GM21723 (cell line): ENCODE data around the gene SFT2D3.

Source experiments
- ATAC-seq: cut with Tn5 transposase; IDR thresholded peaks from one replicate; pipeline ENCODE4 v1.9.1; 2021; ENCODE audit warnings: mild to moderate bottlenecking, moderate library complexity; ENCODE audit not compliant: unreplicated experiment

The SFT2D3 gene

GRCh38 chr2:127664065-127664894 is 37.0 kb upstream of the SFT2D3 start:
- ATAC-seq: no peak

DNA sequence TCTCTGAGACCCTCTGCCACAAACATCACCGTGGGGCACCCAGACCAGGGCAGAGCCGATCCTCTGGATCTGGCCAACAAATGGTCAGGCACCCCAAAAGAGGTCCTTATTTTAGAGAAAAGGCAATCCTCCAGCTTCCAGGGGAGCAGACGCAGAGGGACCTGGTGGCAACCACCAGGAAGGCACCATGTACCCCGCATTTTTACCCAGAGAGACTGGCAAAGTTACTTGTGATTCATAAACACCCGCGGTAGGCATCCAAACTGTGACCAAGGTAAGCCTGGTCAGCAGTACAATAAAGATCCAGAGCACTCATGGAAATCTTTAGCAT is 36.4 kb upstream of the SFT2D3 start:
- no peak for ATAC-seq

- no peak for ATAC-seq
These were observed 35.9 kb upstream of the SFT2D3 start for GRCh38 chr2:127665267-127665893.

- ATAC-seq: no peak
These were observed 32.2 kb upstream of the SFT2D3 start for GRCh38 chr2:127669056-127669455.

GRCh38 chr2:127670055-127670956 is 31.0 kb upstream of the SFT2D3 start:
- no peak for ATAC-seq

DNA sequence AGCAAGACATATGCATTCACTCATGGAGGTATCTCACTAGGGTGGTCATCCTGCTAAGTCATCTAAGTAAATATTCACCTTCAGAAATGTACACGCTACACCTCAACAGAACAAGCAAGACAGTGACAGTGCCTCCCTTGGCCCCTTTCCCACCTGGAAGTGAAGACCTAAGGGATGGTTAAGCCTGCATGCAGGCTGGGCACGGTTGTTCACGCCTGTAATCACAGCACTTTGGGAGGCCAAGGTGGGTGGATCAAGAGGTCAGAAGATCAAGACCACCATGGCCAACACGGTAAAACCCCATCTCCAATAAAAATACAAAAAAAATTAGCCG is 30.4 kb upstream of the SFT2D3 start:
- ATAC-seq: no peak

- no peak for ATAC-seq
These were observed 29.6 kb upstream of the SFT2D3 start for GRCh38 chr2:127671557-127672302.

GRCh38 chr2:127672341-127673224 is 28.7 kb upstream of the SFT2D3 start:
- ATAC-seq: no peak

DNA sequence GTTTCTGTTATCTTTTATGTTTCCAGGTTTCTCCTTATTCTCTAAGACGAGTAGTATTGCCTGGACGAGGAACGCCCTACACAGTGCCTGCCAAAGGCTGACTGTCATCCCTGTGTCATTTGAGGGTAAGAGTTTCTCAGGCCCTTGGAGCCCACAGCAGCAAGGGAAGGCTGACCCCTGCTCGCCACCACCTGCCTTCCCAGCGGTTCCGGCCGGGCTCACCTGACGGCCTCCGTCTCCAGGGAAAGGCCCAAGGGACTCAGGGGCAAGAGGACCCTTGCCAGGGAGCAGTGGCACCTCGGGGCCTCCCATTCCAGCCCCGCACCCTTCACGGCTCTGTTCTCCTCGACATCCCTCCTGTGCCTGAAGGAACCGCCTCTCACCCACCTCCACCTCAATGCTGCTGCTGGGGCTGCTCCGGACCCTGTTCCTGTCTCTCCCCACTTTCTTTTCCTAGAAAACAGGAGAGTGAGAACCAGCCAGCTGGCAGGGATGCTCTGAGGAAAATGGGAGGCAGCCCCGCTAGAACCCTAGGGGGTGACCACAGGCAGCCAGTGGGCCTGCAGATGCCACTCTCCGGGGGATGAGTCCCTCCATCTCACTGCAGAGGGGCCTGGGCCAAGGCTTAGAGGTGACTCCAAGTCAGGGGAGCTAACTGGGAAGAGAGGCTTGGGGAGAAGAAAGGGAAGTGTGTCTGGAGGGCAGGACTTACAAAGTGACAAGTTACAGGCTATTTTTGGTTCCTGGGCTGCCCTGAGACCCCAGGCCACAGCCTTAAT is 27.8 kb upstream of the SFT2D3 start:
- ATAC-seq: no peak

- no peak for ATAC-seq
These were observed 26.8 kb upstream of the SFT2D3 start for GRCh38 chr2:127674241-127675209.

- no peak for ATAC-seq
These were observed 25.7 kb upstream of the SFT2D3 start, which contains the start of gene LIMS2 for GRCh38 chr2:127675331-127676261. Gene LIMS2, minus strand, starts transcription at chr2:127675530. Its CDS starts 506 bp downstream, at chr2:127675024.

- ATAC-seq: no peak
These were observed 24.4 kb upstream of the SFT2D3 start for GRCh38 chr2:127676906-127677305.

GRCh38 chr2:127678531-127678930 is 22.8 kb upstream of the SFT2D3 start:
- no peak for ATAC-seq

DNA sequence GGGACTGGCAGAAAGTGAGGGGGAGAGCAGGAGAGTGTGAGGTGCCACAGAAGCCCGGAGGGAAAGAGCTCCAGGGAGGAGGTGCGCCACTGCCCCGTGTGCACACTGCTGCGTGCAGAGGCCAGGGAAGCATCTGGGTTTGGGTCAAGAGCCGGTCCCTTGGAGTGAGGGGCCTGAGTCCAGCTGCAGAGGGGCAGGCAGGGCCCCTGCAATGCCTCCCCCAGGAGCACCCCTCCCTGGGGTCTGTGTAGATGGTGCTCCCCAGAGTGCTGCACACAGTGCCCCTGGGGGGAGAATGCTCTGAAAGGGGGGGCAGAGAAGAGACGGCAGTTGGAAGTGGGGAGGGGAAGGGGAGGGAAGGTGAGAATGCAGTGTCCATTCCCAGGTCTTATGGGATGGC is 22.3 kb upstream of the SFT2D3 start:
- no peak for ATAC-seq

DNA sequence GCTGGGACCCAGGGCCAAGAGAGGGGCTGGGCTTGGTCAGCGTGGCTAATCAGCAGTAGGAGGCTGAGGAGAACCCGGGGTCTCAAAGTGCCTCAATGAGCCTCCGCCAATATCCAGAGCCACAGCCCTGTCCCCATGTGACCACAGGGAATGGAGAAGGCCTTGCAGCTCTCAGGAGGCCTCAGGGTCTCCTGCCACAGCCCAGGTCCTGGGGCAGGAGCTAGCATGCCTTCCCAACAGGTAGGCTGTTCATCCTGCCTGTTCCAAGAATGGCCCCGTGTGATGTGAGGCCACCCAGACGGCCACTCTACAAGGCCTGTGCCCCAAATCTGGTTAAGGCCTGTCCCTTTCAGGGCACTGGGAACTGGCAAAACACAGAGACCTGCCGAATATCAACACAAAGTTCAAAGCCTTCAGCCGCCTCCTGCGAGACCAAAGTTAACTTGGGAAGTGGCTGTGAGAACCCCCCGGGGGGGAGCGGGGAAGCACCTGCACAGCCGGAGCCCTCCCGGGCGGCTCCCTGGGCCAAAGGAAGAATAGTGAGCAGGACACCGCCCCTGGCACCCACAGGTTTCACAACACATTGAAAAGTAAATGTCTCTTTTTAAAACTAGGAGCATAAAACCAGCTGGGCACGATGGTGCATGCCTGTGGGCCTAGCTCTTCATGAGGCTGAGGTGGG is 21.5 kb upstream of the SFT2D3 start:
- no peak for ATAC-seq

DNA sequence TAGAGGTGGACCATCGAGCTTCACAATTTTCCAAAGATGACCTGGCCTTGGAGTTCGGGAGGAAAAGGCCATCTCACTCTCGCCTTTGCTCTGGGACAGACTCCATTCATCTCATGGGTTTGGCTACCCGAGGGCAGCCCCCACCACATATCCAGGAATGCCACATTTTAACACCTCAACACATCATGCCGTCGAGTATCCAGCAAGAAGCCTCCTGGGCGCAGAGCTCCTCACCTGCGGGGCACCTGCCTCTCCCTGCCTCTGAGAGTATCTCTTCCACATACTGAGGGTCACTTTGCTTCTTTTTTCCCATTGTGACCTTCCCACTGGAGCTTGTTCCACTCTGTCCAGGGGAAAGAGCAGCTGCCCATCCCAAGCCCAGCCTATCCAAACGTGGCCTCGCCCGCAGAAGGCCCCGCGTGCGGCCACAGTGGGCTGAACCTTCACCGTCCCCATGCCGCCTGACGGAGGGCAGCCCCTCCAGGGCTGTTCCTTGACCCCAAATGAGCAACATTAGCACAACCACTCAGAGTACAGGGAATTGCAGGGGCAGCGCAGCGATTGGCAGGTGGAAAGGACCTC is 20.5 kb upstream of the SFT2D3 start:
- no peak for ATAC-seq
